ENCODE data around the gene FANCL.
"Not testable (repeated sequence)": the region's sequence is repeated elsewhere in the genome, so short reads cannot be mapped to it uniquely, and the experiment has no call there.

The FANCL gene

GRCh38 chr2:58271826-58272225 is 30.7 kb upstream of the FANCL start:
- Histone ChIP-seq H3K4me1 (ENCODE audit: low read length) (no peaks in the 10 kb centered on the region), H4K20me1 (ENCODE audit: insufficient read depth, low read length) (no peaks in the 10 kb centered on the region), H3K79me2 (ENCODE audit: low read length) (no peaks in the 10 kb centered on the region), H3K4me3 (ENCODE audit: low read length) (no peak overlapping the region), H3K27me3 (ENCODE audit: low read depth, low read length) (no peaks in the 10 kb centered on the region), H3K9me3 (ENCODE audit: insufficient read depth, low read length) (no peaks in the 10 kb centered on the region), H3K27ac (ENCODE audit: low read length) (no peak overlapping the region), H3K9ac (ENCODE audit: low read length) (no peak overlapping the region), H3K36me3 (replicated peaks; ENCODE audit: low read depth, low read length) (no peaks in the 10 kb centered on the region), H2AFZ (ENCODE audit: low read depth, low read length) (no peak overlapping the region), H3K4me2 (ENCODE audit: low read length) (no peak overlapping the region)
- TF ChIP-seq CTCF (IDR thresholded peaks at IDR 0.05; ENCODE audit: low read depth, low read length), result no peak
- no peak for TF ChIP-seq EZH2phosphoT487 (IDR thresholded peaks at IDR 0.05; ENCODE audit: low read depth)

DNA sequence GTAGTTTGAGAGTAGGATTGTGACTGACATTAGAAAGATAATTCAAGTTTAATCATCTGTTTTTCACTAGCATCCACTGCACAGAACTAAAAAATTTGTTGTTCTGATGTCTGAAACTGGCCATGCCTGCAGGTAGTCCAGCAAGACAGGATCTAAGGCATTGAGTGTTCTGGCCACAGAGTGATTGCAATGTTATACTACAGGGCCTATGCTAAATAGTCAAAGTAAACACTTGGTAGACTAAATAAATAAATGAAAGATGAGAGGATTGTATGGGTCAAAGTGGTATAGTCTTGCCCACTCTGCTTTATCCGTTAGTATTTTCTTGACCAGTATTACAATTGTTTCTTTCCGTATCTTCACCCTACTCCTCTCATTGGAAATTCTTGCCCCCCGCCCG is 27.6 kb upstream of the FANCL start:
- H3K4me2 ChIP-seq (ENCODE audit: low read length), result no peak overlapping the region
- H3K9me3 ChIP-seq (ENCODE audit: insufficient read depth, low read length), result no peaks in the 10 kb centered on the region
- H3K79me2 ChIP-seq (ENCODE audit: low read length), result no peaks in the 10 kb centered on the region
- no peak overlapping the region for H3K4me3 ChIP-seq (ENCODE audit: low read length)
- no peak overlapping the region for H3K9ac ChIP-seq (ENCODE audit: low read length)
- H3K36me3 ChIP-seq (replicated peaks; ENCODE audit: low read depth, low read length), result no peaks in the 10 kb centered on the region
- no peaks in the 10 kb centered on the region for H3K27me3 ChIP-seq (ENCODE audit: low read depth, low read length)
- TF ChIP-seq CTCF (IDR thresholded peaks at IDR 0.05; ENCODE audit: low read depth, low read length) (no peak), EZH2phosphoT487 (IDR thresholded peaks at IDR 0.05; ENCODE audit: low read depth) (no peak)
- no peak overlapping the region for H3K27ac ChIP-seq (ENCODE audit: low read length)
- H4K20me1 ChIP-seq (ENCODE audit: insufficient read depth, low read length), result no peaks in the 10 kb centered on the region
- no peaks in the 10 kb centered on the region for H3K4me1 ChIP-seq (ENCODE audit: low read length)
- H2AFZ ChIP-seq (ENCODE audit: low read depth, low read length), result no peak overlapping the region

- no peak overlapping the region for H3K9ac ChIP-seq (ENCODE audit: low read length)
- H3K4me1 ChIP-seq (ENCODE audit: low read length), result no peaks in the 10 kb centered on the region
- no peaks in the 10 kb centered on the region for H3K9me3 ChIP-seq (ENCODE audit: insufficient read depth, low read length)
- no peaks in the 10 kb centered on the region for H4K20me1 ChIP-seq (ENCODE audit: insufficient read depth, low read length)
- H3K27me3 ChIP-seq (ENCODE audit: low read depth, low read length), result no peaks in the 10 kb centered on the region
- H3K79me2 ChIP-seq (ENCODE audit: low read length), result no peaks in the 10 kb centered on the region
- H3K27ac ChIP-seq (ENCODE audit: low read length), result no peak overlapping the region
- no peak for TF ChIP-seq CTCF (IDR thresholded peaks at IDR 0.05; ENCODE audit: low read depth, low read length)
- TF ChIP-seq EZH2phosphoT487 (IDR thresholded peaks at IDR 0.05; ENCODE audit: low read depth), result no peak
- no peaks in the 10 kb centered on the region for H3K36me3 ChIP-seq (replicated peaks; ENCODE audit: low read depth, low read length)
- H3K4me3 ChIP-seq (ENCODE audit: low read length), result no peak overlapping the region
- no peak overlapping the region for H2AFZ ChIP-seq (ENCODE audit: low read depth, low read length)
- no peak overlapping the region for H3K4me2 ChIP-seq (ENCODE audit: low read length)
Measured at GRCh38 chr2:58266211-58266610, 25.1 kb upstream of the FANCL start.

GRCh38 chr2:58261209-58261608 is 20.1 kb upstream of the FANCL start:
- Histone ChIP-seq H3K4me2 (ENCODE audit: low read length) (no peak overlapping the region), H3K36me3 (replicated peaks; ENCODE audit: low read depth, low read length) (peaks cover 8% of the 10 kb centered on the region), H3K9me3 (ENCODE audit: insufficient read depth, low read length) (peaks cover 15% of the 10 kb centered on the region; the same call in 1 of the 2 replicates), H3K4me3 (ENCODE audit: low read length) (no peak overlapping the region), H4K20me1 (ENCODE audit: insufficient read depth, low read length) (no peaks in the 10 kb centered on the region), H3K9ac (ENCODE audit: low read length) (no peak overlapping the region), H3K27ac (ENCODE audit: low read length) (no peak overlapping the region), H2AFZ (ENCODE audit: low read depth, low read length) (no peak overlapping the region), H3K79me2 (ENCODE audit: low read length) (no peaks in the 10 kb centered on the region), H3K4me1 (ENCODE audit: low read length) (peaks cover 9% of the 10 kb centered on the region; the same call in 1 of the 2 replicates), H3K27me3 (ENCODE audit: low read depth, low read length) (no peaks in the 10 kb centered on the region)
- TF ChIP-seq EZH2phosphoT487 (IDR thresholded peaks at IDR 0.05; ENCODE audit: low read depth), result no peak
- no peak for TF ChIP-seq CTCF (IDR thresholded peaks at IDR 0.05; ENCODE audit: low read depth, low read length)

- not testable (repeated sequence) for H3K9ac ChIP-seq (ENCODE audit: low read length); H3K4me1 ChIP-seq (ENCODE audit: low read length); H3K36me3 ChIP-seq (replicated peaks; ENCODE audit: low read depth, low read length); H2AFZ ChIP-seq (ENCODE audit: low read depth, low read length); H3K27me3 ChIP-seq (ENCODE audit: low read depth, low read length); H3K4me2 ChIP-seq (ENCODE audit: low read length); H3K79me2 ChIP-seq (ENCODE audit: low read length); H3K4me3 ChIP-seq (ENCODE audit: low read length); H4K20me1 ChIP-seq (ENCODE audit: insufficient read depth, low read length)
- Histone ChIP-seq H3K27ac (ENCODE audit: low read length) (peak overlapping the region; percentile 46; the same call in 1 of the 2 replicates), H3K9me3 (ENCODE audit: insufficient read depth, low read length) (peaks cover 15% of the 10 kb centered on the region; the same call in 1 of the 2 replicates)
Measured at GRCh38 chr2:58258456-58258855, 17.3 kb upstream of the FANCL start.

GRCh38 chr2:58251331-58252201 is 10.4 kb upstream of the FANCL start:
- H3K4me1 ChIP-seq (ENCODE audit: low read length); H4K20me1 ChIP-seq (ENCODE audit: insufficient read depth, low read length); H2AFZ ChIP-seq (ENCODE audit: low read depth, low read length); H3K4me2 ChIP-seq (ENCODE audit: low read length); H3K27ac ChIP-seq (ENCODE audit: low read length); H3K27me3 ChIP-seq (ENCODE audit: low read depth, low read length); H3K79me2 ChIP-seq (ENCODE audit: low read length); H3K4me3 ChIP-seq (ENCODE audit: low read length); H3K9me3 ChIP-seq (ENCODE audit: insufficient read depth, low read length); H3K9ac ChIP-seq (ENCODE audit: low read length); H3K36me3 ChIP-seq (replicated peaks; ENCODE audit: low read depth, low read length): not testable (repeated sequence)
